A549 (cell line): ENCODE results near the gene NKX2-1. TPM values are rescaled to one million over a fixed set of nuclear protein-coding genes. Genes with fewer than 3 reads are reported as not detected.

Experiments used
- ATAC-seq, 2 experiments: fragments of 200-7000 bp in 1 of 2; fragments of >200 bp in 1 of 2; cut with Nextera tagmentation in 1 of 2; cut with Tn5 transposase in 1 of 2; 3 replicates each; pipeline versions ENCODE4 v1.8.0 to v1.9.1; 2018 to 2020; ENCODE audit warnings: mild to moderate bottlenecking in 1 of 2, moderate library complexity in 1 of 2
- CTCF ChIA-PET: fragments of 300-600 bp; sonication (Branson Sonifier 250); formaldehyde crosslinking; extraction: SDS; loops from one replicate; lab custom pipeline; 2021; ENCODE audit warnings: antibody characterized with exemption, inconsistent platforms; lab: Yijun Ruan, JAX
- POLR2A ChIA-PET: fragments of 350-600 bp; formaldehyde crosslinking; extraction: SDS; loops from one replicate; lab custom pipeline; 2021; ENCODE audit warnings: antibody characterized with exemption, inconsistent platforms; lab: Yijun Ruan, JAX
- DNase-seq, 2 experiments: peaks; one replicate each; pipeline versions ENCODE4 v3.0.0 to v3.0.0-alpha.2; 2011 to 2016; ENCODE audit warnings: low read depth in 1 of 2, low spot score in 1 of 2
- FAIRE-seq: peaks from 2 replicates; lab custom pipeline; 2011; peaks lifted over from hg19 to GRCh38; lab: Jason Lieb, UNC
- H3K27ac ChIP-seq, 2 experiments: fragments of >200 bp; sonication (Bioruptor Twin); formaldehyde crosslinking; 3 replicates each; pipeline ENCODE4 v1.5.1; 2016 to 2017
- H3K4me1 ChIP-seq: fragments of >200 bp; sonication (Bioruptor Twin); formaldehyde crosslinking; 3 replicates; pipeline ENCODE4 v1.6.1; 2016
- H3K4me2 ChIP-seq: fragments of >200 bp; sonication (Bioruptor Twin); formaldehyde crosslinking; 3 replicates; pipeline ENCODE4 v1.6.1; 2016
- H3K4me3 ChIP-seq: fragments of >200 bp; sonication (Bioruptor Twin); formaldehyde crosslinking; 3 replicates; pipeline ENCODE4 v1.5.1; 2016
- H3K9me3 ChIP-seq: fragments of >200 bp; sonication (Bioruptor Twin); formaldehyde crosslinking; 3 replicates; pipeline ENCODE4 v1.6.1; 2016
- BHLHE40 ChIP-seq: IDR thresholded peaks from 2 replicates; pipeline ENCODE4 v1.6.1; 2012; ENCODE audit warnings: low read depth, low read length, inconsistent platforms
- CBX8 ChIP-seq: fragments of 200-600 bp; sonication (generic); IDR thresholded peaks from 2 replicates; pipeline ENCODE4 v1.6.1; 2016
- CEBPB ChIP-seq, 2 experiments: fragments of >200 bp in 1 of 2; sonication (Bioruptor Twin) in 1 of 2; formaldehyde crosslinking in 1 of 2; IDR thresholded peaks; 2 replicates each; pipeline ENCODE4 v1.6.1; 2012 to 2016
- ESRRA ChIP-seq: fragments of 150-350 bp; IDR thresholded peaks from 2 replicates; pipeline ENCODE4 v1.6.1; 2014; ENCODE audit warnings: mild to moderate bottlenecking, low read length, borderline replicate concordance
- GATA3 ChIP-seq: IDR thresholded peaks from 2 replicates; pipeline ENCODE4 v1.6.1; 2012; ENCODE audit warnings: borderline replicate concordance
- HEYL ChIP-seq: fragments of 250-450 bp; sonication (Bioruptor Pico); IDR thresholded peaks from 2 replicates; pipeline ENCODE4 v1.8.0; 2021; ENCODE audit warnings: mild to moderate bottlenecking, moderate library complexity
- HOXB13 ChIP-seq: fragments of 250-450 bp; sonication (Bioruptor Pico); IDR thresholded peaks from 2 replicates; pipeline ENCODE4 v1.5.0; 2020; ENCODE audit warnings: low read depth, mild to moderate bottlenecking, moderate library complexity
- KDM1A ChIP-seq: fragments of 200-600 bp; sonication (generic); IDR thresholded peaks from 2 replicates; pipeline ENCODE4 v1.6.1; 2016; ENCODE audit warnings: low read depth, mild to moderate bottlenecking
- KDM5A ChIP-seq: fragments of 200-600 bp; sonication (generic); IDR thresholded peaks from 2 replicates; pipeline ENCODE4 v1.6.1; 2016; ENCODE audit warnings: antibody characterized with exemption, mild to moderate bottlenecking
- NPAS2 ChIP-seq: fragments of 250-450 bp; sonication (Bioruptor Pico); IDR thresholded peaks from 2 replicates; pipeline ENCODE4 v1.8.0; 2022; ENCODE audit warnings: mild to moderate bottlenecking, moderate library complexity, borderline replicate concordance
- PHF8 ChIP-seq: fragments of 200-600 bp; sonication (generic); IDR thresholded peaks from 2 replicates; pipeline ENCODE4 v1.6.1; 2016; ENCODE audit warnings: low read depth, mild to moderate bottlenecking, antibody characterized with exemption, moderate library complexity, borderline replicate concordance
- POLR2A ChIP-seq: IDR thresholded peaks from 2 replicates; pipeline ENCODE4 v1.6.1; 2012; ENCODE audit warnings: mild to moderate bottlenecking, low read length
- RARB ChIP-seq: fragments of 250-450 bp; sonication (Bioruptor Pico); IDR thresholded peaks from 2 replicates; pipeline ENCODE4 v1.8.0; 2021; ENCODE audit warnings: mild to moderate bottlenecking, moderate library complexity
- RCOR1 ChIP-seq: fragments of 150-350 bp; IDR thresholded peaks from 2 replicates; pipeline ENCODE4 v1.6.1; 2014; ENCODE audit warnings: antibody characterized with exemption, low read length, low read depth
- ZSCAN20 ChIP-seq: fragments of 250-450 bp; sonication (Bioruptor Pico); IDR thresholded peaks from 2 replicates; pipeline ENCODE4 v1.8.0; 2022; ENCODE audit warnings: mild to moderate bottlenecking, moderate library complexity
- WGBS: methylation state at CpG from one replicate; pipeline ENCODE4 v1.1.6; 2017; ENCODE audit errors: missing lambda C conversion rate; 5-methylcytosine and 5-hydroxymethylcytosine counted together
- polyA plus RNA-seq, 4 experiments: library from polyadenylated mRNA; depleted of rRNA in 3 of 4; stranded (reverse); fragments of >200 nt; fragmentation: RNase III in 1 of 4; extraction: RNeasy Plus Mini Kit Qiagen cat#74134 plus additional on column Dnase treatment in 1 of 4; gene quantifications; 2 replicates in 3 of 4; 3 replicates in 1 of 4; pipeline ENCODE4 v1.2.3, GENCODE V29; 2011 to 2017
- TF ChIP-seq, protein P1 (sequence below): IDR thresholded peaks from 2 replicates; pipeline ENCODE4 v1.6.1; 2012
- TF ChIP-seq, protein P2 (sequence below): fragments of 250-450 bp; sonication (Bioruptor Pico); IDR thresholded peaks from 2 replicates; pipeline ENCODE4 v1.5.0; 2020; ENCODE audit warnings: low read depth, mild to moderate bottlenecking, moderate library complexity
- TF ChIP-seq, protein P3 (sequence below): fragments of 200-600 bp; sonication (generic); IDR thresholded peaks from 2 replicates; pipeline ENCODE4 v1.6.1; 2016; ENCODE audit warnings: antibody characterized with exemption, mild to moderate bottlenecking, moderate library complexity
- TF ChIP-seq, protein P4 (sequence below): IDR thresholded peaks from 2 replicates; pipeline ENCODE4 v1.6.1; 2012; ENCODE audit warnings: low read depth, borderline replicate concordance

NKX2-1 gene
- polyA plus RNA-seq, 2 of the 4 experiments (the other 2 are of a cell fraction) = not detected

DNA sequence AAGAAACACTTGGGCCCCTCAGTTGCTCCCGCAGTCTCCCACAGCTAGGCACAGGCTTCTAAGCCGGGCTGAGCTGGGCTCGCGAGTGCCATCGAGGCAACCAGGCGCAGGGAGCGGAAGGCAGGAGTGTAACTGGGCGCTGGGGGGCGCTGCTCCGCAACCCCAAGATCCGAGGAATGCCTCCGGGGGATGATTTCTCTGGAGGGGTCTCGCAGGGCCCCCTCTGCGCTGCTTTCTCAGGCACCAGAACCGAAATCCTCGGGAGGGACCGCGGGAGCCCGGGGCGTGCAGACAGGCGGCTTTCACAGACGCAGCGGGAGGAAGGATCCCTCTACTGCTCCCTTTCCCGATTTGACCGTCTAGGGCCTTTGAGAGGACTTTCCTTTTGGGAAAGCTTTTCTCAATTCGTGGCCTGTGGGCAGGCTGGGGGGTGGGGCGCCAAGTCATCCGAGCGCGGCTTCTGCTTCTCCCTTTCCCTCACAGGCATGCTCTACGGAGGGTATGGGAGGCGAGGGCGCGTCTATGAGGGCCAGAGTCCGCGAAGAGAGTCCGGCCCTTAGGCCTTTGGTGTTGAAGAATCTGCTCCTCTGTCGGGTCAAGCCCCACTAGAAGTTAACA is 4.3 kb upstream of the NKX2-1 start:
- POLR2A ChIA-PET = no interaction called here
- DNase-seq = no peak
- H3K4me2 ChIP-seq = peak overlapping the region; percentile 86
- ATAC-seq = no peak
- TF ChIP-seq CBX8 (no peak), PHF8 (no peak), CEBPB (IDR thresholded peaks at IDR 0.05) (no peak), RARB (CRISPR knock-in tag) (no peak), RCOR1 (no peak), NPAS2 (no peak), GATA3 (no peak)
- TF ChIP-seq, all 56 proteins: peak for 0
- CTCF ChIA-PET = interaction anchor here (0.6 to 7.4 kb wide), 38 partner anchors 8 to 645 kb away, joined by 3 to 66 read pairs (median 4); partner anchors contain the start of gene MBIP
- Histone ChIP-seq H3K9me3 (no peaks in the 10 kb centered on the region), H3K27ac (no peak overlapping the region), H3K4me3 (peak overlapping the region; percentile 39; the same call in 2 of the 3 replicates), H3K4me1 (peaks cover 8% of the 10 kb centered on the region; the same call in 2 of the 3 replicates)
- WGBS = 55% methylated on average over 37 of the region's 38 CpGs
- FAIRE-seq = no peak

DNA sequence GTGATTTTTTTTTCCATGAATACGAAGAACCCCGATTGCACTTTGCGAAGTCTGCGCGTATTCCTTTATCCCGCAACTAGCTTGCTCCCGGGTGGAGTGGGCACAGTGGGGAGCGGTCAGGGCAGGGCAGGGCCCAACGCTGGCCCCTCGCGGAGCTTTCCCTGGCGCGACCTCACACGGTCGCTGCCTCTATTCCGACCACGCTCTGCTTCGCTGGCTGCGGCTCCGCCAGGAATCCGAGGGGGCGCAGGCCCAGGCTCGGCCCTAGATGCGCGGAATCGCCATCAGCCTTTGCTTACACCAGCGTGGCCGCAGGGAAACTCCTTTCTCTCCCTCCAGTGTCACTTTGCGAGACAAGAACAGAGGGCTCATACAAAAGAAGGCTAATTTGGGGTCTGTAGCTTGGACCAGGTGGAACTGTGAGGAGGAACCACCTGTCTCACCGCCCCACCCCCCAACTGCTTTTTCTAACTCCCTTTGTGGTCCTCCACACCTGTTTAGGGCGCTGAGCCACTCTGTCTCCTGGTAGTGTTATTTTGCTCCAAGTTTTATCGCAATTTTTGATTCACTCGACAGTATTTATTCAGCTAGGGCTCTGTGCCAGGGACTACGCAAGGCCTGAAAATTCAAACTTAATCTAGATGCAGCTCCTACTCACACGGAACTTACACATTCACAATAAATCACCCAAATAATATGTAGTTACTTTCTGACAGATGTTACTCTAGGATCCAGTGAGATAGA is 3.1 kb upstream of the NKX2-1 start:
- no peak for ATAC-seq
- DNase-seq = no peak
- ChIA-PET POLR2A (no interaction called here), CTCF (interaction anchor here (0.9 to 7.4 kb wide), 9 partner anchors 15 to 640 kb away, joined by 3 to 66 read pairs (median 8); no protein-coding TSS in a partner anchor)
- H3K4me2 ChIP-seq = no peak overlapping the region
- no peak overlapping the region for H3K4me3 ChIP-seq
- no peak for FAIRE-seq
- H3K4me1 ChIP-seq = peaks cover 9% of the 10 kb centered on the region; the same call in 2 of the 3 replicates
- H3K27ac ChIP-seq = no peak overlapping the region
- 90% methylated on average over 30 of the region's 35 CpGs for WGBS
- no peaks in the 10 kb centered on the region for H3K9me3 ChIP-seq
- TF ChIP-seq, protein P1, sequence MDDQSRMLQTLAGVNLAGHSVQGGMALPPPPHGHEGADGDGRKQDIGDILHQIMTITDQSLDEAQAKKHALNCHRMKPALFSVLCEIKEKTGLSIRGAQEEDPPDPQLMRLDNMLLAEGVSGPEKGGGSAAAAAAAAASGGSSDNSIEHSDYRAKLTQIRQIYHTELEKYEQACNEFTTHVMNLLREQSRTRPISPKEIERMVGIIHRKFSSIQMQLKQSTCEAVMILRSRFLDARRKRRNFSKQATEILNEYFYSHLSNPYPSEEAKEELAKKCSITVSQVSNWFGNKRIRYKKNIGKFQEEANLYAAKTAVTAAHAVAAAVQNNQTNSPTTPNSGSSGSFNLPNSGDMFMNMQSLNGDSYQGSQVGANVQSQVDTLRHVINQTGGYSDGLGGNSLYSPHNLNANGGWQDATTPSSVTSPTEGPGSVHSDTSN = no peak
- TF ChIP-seq, protein P2, sequence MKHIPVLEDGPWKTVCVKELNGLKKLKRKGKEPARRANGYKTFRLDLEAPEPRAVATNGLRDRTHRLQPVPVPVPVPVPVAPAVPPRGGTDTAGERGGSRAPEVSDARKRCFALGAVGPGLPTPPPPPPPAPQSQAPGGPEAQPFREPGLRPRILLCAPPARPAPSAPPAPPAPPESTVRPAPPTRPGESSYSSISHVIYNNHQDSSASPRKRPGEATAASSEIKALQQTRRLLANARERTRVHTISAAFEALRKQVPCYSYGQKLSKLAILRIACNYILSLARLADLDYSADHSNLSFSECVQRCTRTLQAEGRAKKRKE = no peak
- no peak for TF ChIP-seq KDM1A
- TF ChIP-seq, protein P3, sequence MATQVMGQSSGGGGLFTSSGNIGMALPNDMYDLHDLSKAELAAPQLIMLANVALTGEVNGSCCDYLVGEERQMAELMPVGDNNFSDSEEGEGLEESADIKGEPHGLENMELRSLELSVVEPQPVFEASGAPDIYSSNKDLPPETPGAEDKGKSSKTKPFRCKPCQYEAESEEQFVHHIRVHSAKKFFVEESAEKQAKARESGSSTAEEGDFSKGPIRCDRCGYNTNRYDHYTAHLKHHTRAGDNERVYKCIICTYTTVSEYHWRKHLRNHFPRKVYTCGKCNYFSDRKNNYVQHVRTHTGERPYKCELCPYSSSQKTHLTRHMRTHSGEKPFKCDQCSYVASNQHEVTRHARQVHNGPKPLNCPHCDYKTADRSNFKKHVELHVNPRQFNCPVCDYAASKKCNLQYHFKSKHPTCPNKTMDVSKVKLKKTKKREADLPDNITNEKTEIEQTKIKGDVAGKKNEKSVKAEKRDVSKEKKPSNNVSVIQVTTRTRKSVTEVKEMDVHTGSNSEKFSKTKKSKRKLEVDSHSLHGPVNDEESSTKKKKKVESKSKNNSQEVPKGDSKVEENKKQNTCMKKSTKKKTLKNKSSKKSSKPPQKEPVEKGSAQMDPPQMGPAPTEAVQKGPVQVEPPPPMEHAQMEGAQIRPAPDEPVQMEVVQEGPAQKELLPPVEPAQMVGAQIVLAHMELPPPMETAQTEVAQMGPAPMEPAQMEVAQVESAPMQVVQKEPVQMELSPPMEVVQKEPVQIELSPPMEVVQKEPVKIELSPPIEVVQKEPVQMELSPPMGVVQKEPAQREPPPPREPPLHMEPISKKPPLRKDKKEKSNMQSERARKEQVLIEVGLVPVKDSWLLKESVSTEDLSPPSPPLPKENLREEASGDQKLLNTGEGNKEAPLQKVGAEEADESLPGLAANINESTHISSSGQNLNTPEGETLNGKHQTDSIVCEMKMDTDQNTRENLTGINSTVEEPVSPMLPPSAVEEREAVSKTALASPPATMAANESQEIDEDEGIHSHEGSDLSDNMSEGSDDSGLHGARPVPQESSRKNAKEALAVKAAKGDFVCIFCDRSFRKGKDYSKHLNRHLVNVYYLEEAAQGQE = no peak
- TF ChIP-seq ZSCAN20 = no peak
- no peak for TF ChIP-seq KDM5A
- TF ChIP-seq, all 56 proteins: peak for 0

DNA sequence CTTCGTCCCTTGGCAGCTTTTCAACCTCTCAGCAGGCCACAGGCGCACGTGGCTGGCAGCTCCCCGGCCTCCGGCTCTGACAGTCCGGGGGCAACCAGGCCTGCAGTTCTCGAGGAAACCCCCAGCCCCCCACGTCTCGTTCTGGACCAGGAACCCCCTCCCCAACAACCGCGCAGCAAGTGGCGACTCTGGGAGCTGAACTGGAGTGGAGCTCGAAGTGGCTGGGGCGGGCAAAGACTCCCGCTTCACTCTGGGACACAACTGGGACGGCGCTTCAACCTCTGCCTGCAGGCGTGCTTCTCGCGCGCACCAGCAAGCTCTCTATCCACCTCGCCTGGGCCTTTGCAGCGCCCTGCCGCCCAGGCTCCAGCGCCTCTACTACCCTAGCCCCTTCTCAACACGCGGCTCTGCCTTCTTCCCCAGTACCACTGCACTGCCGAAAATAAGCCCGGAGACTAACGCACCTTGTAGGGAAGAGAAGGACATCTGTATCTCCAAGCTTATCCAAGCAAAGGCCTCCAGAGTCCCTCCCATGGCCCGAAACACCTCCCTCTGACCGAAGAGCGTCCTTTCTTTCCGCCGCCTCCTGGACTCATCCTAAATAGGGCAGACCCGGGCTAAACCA is 2.4 kb upstream of the NKX2-1 start:
- no peak overlapping the region for H3K4me3 ChIP-seq
- no peak overlapping the region for H3K4me2 ChIP-seq
- no peak overlapping the region for H3K27ac ChIP-seq
- WGBS = 78% methylated on average over 31 of the region's 36 CpGs
- no peak for ATAC-seq
- ChIA-PET POLR2A (no interaction called here), CTCF (interaction anchor here (0.6 to 7.4 kb wide), 10 partner anchors 11 to 639 kb away, joined by 3 to 66 read pairs (median 8); no protein-coding TSS in a partner anchor)
- no peak for DNase-seq
- H3K9me3 ChIP-seq = no peaks in the 10 kb centered on the region
- H3K4me1 ChIP-seq = peaks cover 9% of the 10 kb centered on the region; the same call in 2 of the 3 replicates
- no peak for FAIRE-seq
- TF ChIP-seq ESRRA (no peak), POLR2A (no peak), HOXB13 (CRISPR knock-in tag) (no peak), HEYL (CRISPR knock-in tag) (no peak), BHLHE40 (no peak)
- TF ChIP-seq, protein P3 = no peak
- TF ChIP-seq, protein P4, sequence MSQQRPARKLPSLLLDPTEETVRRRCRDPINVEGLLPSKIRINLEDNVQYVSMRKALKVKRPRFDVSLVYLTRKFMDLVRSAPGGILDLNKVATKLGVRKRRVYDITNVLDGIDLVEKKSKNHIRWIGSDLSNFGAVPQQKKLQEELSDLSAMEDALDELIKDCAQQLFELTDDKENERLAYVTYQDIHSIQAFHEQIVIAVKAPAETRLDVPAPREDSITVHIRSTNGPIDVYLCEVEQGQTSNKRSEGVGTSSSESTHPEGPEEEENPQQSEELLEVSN = no peak
